ENCODE results near the gene EXOC3L1.

- TF ChIP-seq CTCF (IDR thresholded peaks at IDR 0.05): no peak
- TF ChIP-seq POLR2A (IDR thresholded peaks at IDR 0.05): no peak
Measured at GRCh38 chr16:67157892-67158635, 31.9 kb downstream of the EXOC3L1 start.
